ENCODE results near the gene TULP4. TPM values are rescaled to one million over a fixed set of nuclear protein-coding genes. Genes with fewer than 3 reads are reported as not detected.

Gene TULP4
- total RNA-seq, 1 experiment from 2014 or later: 52.8 TPM

DNA sequence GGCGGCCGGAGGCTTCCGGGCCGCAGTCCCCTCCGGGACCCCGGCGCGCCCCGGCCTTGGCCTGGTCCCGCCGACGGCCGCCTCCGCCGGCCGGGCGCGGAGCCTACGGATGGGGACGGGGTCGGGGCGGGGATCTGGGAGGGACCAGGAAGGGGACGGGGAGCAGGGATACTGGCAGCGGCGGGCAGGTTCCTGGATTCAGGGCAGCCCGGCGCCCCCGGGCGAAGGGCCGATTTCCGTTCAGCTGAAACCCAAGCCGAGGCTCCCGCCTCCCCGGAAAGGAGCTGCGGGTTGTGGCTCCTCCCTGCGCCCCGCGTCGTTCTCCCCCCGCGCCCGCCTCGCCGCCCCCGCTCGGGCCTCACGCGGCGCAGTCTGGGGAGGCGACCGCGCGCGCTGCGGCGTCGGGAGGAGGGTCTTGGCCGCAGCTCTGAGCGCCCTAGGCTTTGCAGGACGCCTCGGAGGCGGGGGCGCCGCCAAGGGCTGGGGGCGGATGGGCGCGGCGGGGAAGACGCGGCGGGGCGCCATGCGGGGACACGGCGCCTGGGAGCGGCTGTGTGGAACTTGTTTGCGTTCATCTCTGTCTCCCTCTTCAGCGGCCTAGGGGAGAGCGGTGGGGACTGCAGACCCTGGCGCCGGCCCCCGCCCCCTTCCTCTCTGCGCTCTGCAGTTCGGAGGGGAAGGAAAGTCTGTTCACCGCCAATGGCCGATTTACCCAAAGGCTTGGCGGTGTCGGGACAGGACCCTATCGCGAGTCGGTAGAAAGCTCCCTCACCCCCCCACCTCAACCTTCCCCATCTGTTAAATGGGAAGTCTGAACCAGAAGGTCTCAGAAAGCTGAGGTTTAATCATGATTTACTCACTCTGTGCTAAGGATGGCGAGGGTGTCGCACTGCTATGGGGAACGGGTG is 224.9 kb downstream of the TULP4 start (continued):
- TF ChIP-seq, protein P1, sequence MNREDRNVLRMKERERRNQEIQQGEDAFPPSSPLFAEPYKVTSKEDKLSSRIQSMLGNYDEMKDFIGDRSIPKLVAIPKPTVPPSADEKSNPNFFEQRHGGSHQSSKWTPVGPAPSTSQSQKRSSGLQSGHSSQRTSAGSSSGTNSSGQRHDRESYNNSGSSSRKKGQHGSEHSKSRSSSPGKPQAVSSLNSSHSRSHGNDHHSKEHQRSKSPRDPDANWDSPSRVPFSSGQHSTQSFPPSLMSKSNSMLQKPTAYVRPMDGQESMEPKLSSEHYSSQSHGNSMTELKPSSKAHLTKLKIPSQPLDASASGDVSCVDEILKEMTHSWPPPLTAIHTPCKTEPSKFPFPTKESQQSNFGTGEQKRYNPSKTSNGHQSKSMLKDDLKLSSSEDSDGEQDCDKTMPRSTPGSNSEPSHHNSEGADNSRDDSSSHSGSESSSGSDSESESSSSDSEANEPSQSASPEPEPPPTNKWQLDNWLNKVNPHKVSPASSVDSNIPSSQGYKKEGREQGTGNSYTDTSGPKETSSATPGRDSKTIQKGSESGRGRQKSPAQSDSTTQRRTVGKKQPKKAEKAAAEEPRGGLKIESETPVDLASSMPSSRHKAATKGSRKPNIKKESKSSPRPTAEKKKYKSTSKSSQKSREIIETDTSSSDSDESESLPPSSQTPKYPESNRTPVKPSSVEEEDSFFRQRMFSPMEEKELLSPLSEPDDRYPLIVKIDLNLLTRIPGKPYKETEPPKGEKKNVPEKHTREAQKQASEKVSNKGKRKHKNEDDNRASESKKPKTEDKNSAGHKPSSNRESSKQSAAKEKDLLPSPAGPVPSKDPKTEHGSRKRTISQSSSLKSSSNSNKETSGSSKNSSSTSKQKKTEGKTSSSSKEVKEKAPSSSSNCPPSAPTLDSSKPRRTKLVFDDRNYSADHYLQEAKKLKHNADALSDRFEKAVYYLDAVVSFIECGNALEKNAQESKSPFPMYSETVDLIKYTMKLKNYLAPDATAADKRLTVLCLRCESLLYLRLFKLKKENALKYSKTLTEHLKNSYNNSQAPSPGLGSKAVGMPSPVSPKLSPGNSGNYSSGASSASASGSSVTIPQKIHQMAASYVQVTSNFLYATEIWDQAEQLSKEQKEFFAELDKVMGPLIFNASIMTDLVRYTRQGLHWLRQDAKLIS (CRISPR knock-in tag; IDR thresholded peaks at IDR 0.05; ENCODE audit: borderline replicate concordance): no peak
- TF ChIP-seq, protein P2, sequence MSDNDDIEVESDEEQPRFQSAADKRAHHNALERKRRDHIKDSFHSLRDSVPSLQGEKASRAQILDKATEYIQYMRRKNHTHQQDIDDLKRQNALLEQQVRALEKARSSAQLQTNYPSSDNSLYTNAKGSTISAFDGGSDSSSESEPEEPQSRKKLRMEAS (CRISPR knock-in tag; IDR thresholded peaks at IDR 0.05): peak; percentile 27; the same call in 1 of the 2 replicates
- TF ChIP-seq, protein P3, sequence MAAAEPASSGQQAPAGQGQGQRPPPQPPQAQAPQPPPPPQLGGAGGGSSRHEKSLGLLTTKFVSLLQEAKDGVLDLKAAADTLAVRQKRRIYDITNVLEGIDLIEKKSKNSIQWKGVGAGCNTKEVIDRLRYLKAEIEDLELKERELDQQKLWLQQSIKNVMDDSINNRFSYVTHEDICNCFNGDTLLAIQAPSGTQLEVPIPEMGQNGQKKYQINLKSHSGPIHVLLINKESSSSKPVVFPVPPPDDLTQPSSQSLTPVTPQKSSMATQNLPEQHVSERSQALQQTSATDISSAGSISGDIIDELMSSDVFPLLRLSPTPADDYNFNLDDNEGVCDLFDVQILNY (CRISPR knock-in tag; IDR thresholded peaks at IDR 0.05): peak; percentile 34; the same call in 1 of the 2 replicates
- TF ChIP-seq, protein P4, sequence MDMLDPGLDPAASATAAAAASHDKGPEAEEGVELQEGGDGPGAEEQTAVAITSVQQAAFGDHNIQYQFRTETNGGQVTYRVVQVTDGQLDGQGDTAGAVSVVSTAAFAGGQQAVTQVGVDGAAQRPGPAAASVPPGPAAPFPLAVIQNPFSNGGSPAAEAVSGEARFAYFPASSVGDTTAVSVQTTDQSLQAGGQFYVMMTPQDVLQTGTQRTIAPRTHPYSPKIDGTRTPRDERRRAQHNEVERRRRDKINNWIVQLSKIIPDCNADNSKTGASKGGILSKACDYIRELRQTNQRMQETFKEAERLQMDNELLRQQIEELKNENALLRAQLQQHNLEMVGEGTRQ (CRISPR knock-in tag; IDR thresholded peaks at IDR 0.05): peak; percentile 36
- TF ChIP-seq ZNF423 (CRISPR knock-in tag; IDR thresholded peaks at IDR 0.05): peak; percentile 83
- peak; percentile 65 for TF ChIP-seq TEAD1 (CRISPR knock-in tag; IDR thresholded peaks at IDR 0.05)
- TF ChIP-seq SP1 (CRISPR knock-in tag; conservative IDR thresholded peaks at IDR 0.05): peak; percentile 80; the same call in 1 of the 2 replicates
- TF ChIP-seq ZNF396 (CRISPR knock-in tag; IDR thresholded peaks at IDR 0.05; ENCODE audit: borderline replicate concordance): no peak
- TF ChIP-seq ZNF263 (CRISPR knock-in tag; IDR thresholded peaks at IDR 0.05; ENCODE audit: low read depth): peak; percentile 50; the same call in 1 of the 2 replicates

DNA sequence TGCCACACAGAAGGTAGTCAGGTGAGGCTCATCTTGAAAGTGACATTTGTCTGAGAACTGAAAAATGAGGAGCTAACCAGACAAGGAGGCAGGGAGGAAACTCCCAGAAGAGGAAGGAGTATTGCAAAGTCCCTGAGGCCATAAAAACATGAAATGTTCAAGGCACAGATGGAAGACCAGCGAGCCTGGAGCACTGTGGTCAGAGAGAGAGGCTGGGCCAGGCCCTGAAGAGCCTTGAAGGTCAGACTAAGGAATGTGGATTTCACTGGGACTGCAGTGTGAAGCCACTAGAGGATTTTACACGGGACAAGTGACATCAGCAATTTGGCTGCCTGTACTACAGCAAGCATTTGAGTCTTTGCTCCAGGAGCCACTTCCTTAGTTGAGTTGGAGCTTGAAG is 226.5 kb downstream of the TULP4 start:
- H3K4me3 Mint-ChIP-seq: peak overlapping the region; percentile 76; the same call in 1 of the 2 replicates
- peaks cover 15% of the 10 kb centered on the region for H3K27me3 Mint-ChIP-seq (ENCODE audit: low read depth)
- H3K9me3 Mint-ChIP-seq: no peaks in the 10 kb centered on the region
- H3K36me3 Mint-ChIP-seq: no peaks in the 10 kb centered on the region
- no peak overlapping the region for H3K27ac Mint-ChIP-seq
- DNase-seq (ENCODE audit: low spot score) (no peak), ATAC-seq (no peak)
- POLR2A ChIA-PET: no interaction called here
- TF ChIP-seq, protein P3 (CRISPR knock-in tag; IDR thresholded peaks at IDR 0.05): no peak
- TF ChIP-seq ZNF232 (CRISPR knock-in tag; IDR thresholded peaks at IDR 0.05): no peak
- TF ChIP-seq, protein P5, sequence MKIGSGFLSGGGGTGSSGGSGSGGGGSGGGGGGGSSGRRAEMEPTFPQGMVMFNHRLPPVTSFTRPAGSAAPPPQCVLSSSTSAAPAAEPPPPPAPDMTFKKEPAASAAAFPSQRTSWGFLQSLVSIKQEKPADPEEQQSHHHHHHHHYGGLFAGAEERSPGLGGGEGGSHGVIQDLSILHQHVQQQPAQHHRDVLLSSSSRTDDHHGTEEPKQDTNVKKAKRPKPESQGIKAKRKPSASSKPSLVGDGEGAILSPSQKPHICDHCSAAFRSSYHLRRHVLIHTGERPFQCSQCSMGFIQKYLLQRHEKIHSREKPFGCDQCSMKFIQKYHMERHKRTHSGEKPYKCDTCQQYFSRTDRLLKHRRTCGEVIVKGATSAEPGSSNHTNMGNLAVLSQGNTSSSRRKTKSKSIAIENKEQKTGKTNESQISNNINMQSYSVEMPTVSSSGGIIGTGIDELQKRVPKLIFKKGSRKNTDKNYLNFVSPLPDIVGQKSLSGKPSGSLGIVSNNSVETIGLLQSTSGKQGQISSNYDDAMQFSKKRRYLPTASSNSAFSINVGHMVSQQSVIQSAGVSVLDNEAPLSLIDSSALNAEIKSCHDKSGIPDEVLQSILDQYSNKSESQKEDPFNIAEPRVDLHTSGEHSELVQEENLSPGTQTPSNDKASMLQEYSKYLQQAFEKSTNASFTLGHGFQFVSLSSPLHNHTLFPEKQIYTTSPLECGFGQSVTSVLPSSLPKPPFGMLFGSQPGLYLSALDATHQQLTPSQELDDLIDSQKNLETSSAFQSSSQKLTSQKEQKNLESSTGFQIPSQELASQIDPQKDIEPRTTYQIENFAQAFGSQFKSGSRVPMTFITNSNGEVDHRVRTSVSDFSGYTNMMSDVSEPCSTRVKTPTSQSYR (CRISPR knock-in tag; IDR thresholded peaks at IDR 0.05): no peak
- TF ChIP-seq RORB (CRISPR knock-in tag; IDR thresholded peaks at IDR 0.05): no peak
- TF ChIP-seq, protein P6, sequence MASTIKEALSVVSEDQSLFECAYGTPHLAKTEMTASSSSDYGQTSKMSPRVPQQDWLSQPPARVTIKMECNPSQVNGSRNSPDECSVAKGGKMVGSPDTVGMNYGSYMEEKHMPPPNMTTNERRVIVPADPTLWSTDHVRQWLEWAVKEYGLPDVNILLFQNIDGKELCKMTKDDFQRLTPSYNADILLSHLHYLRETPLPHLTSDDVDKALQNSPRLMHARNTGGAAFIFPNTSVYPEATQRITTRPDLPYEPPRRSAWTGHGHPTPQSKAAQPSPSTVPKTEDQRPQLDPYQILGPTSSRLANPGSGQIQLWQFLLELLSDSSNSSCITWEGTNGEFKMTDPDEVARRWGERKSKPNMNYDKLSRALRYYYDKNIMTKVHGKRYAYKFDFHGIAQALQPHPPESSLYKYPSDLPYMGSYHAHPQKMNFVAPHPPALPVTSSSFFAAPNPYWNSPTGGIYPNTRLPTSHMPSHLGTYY (CRISPR knock-in tag; IDR thresholded peaks at IDR 0.05): no peak
- TF ChIP-seq NFATC4 (CRISPR knock-in tag; IDR thresholded peaks at IDR 0.05): no peak
- TF ChIP-seq GRHL2 (CRISPR knock-in tag; IDR thresholded peaks at IDR 0.05; ENCODE audit: insufficient replicate concordance, severe bottlenecking): no peak
- TF ChIP-seq, protein P7, sequence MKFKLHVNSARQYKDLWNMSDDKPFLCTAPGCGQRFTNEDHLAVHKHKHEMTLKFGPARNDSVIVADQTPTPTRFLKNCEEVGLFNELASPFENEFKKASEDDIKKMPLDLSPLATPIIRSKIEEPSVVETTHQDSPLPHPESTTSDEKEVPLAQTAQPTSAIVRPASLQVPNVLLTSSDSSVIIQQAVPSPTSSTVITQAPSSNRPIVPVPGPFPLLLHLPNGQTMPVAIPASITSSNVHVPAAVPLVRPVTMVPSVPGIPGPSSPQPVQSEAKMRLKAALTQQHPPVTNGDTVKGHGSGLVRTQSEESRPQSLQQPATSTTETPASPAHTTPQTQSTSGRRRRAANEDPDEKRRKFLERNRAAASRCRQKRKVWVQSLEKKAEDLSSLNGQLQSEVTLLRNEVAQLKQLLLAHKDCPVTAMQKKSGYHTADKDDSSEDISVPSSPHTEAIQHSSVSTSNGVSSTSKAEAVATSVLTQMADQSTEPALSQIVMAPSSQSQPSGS (CRISPR knock-in tag; IDR thresholded peaks at IDR 0.05; ENCODE audit: borderline replicate concordance, low read depth): no peak
- TF ChIP-seq NR2C2 (CRISPR knock-in tag; IDR thresholded peaks at IDR 0.05): no peak
- CTCF ChIA-PET: interaction anchor here (0.8 kb wide), 1 partner anchor 20 kb away, joined by 3 read pairs; no protein-coding TSS in a partner anchor
- peaks cover 16% of the 10 kb centered on the region for H3K4me1 Mint-ChIP-seq
